Measurements from ENCODE around the gene SLC26A11. TPM values are rescaled to one million over a fixed set of nuclear protein-coding genes. Genes with fewer than 3 reads are reported as not detected.

Gene SLC26A11
- total RNA-seq, 1 experiment from 2014 or later = 26.5 TPM

DNA sequence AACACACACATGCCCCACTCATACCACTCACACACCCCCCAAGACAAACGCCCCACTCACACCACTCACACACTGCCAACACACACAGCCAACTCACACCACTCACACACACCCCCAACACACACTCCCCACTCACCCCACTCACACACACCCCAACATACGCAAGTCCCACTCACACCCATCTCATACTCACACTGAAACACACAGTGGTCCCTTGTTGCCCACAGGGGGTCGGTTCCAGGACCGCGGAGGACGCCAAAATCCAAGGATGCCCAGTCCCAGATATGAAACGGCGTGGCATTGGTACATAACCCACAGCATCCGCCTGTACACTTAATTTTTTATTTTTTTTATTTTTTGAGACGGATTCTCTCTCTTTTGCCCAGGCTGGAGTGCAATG is 61.3 kb downstream of the SLC26A11 start:
- Histone ChIP-seq H3T11ph (ENCODE audit: low read length) (no peak overlapping the region), H2BK20ac (ENCODE audit: low read depth, low read length, poor library complexity, severe bottlenecking) (no peak overlapping the region), H3K23me2 (ENCODE audit: insufficient read length, low read depth, low read length, poor library complexity, severe bottlenecking) (no peaks in the 10 kb centered on the region), H3K79me1 (ENCODE audit: insufficient read depth, low read depth, low read length, poor library complexity, severe bottlenecking) (no peaks in the 10 kb centered on the region), H3K27me3 (ENCODE audit: insufficient read depth, low read length) (no peaks in the 10 kb centered on the region), H3K9ac (ENCODE audit: extremely low read depth, insufficient read length, low read length) (no peak overlapping the region), H3K27ac (ENCODE audit: insufficient read length, low read depth, low read length) (no peak overlapping the region), H2AFZ (ENCODE audit: low read length) (no peak overlapping the region), H2BK15ac (ENCODE audit: low read depth, low read length) (no peak overlapping the region), H4K8ac (replicated peaks; ENCODE audit: insufficient read length, low read depth, low read length) (no peak overlapping the region), H4K20me1 (ENCODE audit: control insufficient read depth, insufficient read depth, insufficient read length) (peaks cover 3% of the 10 kb centered on the region), H2BK5ac (ENCODE audit: insufficient read length, low read length) (no peak overlapping the region), H3K4ac (ENCODE audit: low read depth, low read length) (no peak overlapping the region), H2AK5ac (ENCODE audit: insufficient read length, low read length) (no peak overlapping the region), H2BK12ac (ENCODE audit: insufficient read length, low read depth, low read length) (no peak overlapping the region), H3K4me1 (ENCODE audit: insufficient read depth, low read length) (no peaks in the 10 kb centered on the region), H2BK120ac (ENCODE audit: low read depth, low read length, poor library complexity, severe bottlenecking) (no peak overlapping the region), H3K4me2 (ENCODE audit: insufficient read depth, insufficient read length, low read length) (no peak overlapping the region), H3K18ac (ENCODE audit: insufficient read length, low read depth, low read length) (no peak overlapping the region), H4K91ac (ENCODE audit: insufficient read length, low read depth, low read length) (no peak overlapping the region), H3K9me3 (ENCODE audit: control insufficient read depth, low read depth, low read length) (no peaks in the 10 kb centered on the region), H3K79me2 (ENCODE audit: insufficient read depth, low read length) (no peaks in the 10 kb centered on the region), H4K5ac (ENCODE audit: insufficient read length, low read depth, low read length) (no peak overlapping the region), H3K23ac (ENCODE audit: insufficient read length, low read depth, low read length) (no peak overlapping the region), H3K14ac (ENCODE audit: insufficient read depth, low read length) (no peak overlapping the region), H3K56ac (ENCODE audit: insufficient read length, low read depth, low read length) (no peak overlapping the region)
- no peaks in the 10 kb centered on the region for H3K27me3 Mint-ChIP-seq (ENCODE audit: low read depth)
- no peak for DNase-seq
- no peak overlapping the region for H3K27ac Mint-ChIP-seq
- TF ChIP-seq, protein P1, sequence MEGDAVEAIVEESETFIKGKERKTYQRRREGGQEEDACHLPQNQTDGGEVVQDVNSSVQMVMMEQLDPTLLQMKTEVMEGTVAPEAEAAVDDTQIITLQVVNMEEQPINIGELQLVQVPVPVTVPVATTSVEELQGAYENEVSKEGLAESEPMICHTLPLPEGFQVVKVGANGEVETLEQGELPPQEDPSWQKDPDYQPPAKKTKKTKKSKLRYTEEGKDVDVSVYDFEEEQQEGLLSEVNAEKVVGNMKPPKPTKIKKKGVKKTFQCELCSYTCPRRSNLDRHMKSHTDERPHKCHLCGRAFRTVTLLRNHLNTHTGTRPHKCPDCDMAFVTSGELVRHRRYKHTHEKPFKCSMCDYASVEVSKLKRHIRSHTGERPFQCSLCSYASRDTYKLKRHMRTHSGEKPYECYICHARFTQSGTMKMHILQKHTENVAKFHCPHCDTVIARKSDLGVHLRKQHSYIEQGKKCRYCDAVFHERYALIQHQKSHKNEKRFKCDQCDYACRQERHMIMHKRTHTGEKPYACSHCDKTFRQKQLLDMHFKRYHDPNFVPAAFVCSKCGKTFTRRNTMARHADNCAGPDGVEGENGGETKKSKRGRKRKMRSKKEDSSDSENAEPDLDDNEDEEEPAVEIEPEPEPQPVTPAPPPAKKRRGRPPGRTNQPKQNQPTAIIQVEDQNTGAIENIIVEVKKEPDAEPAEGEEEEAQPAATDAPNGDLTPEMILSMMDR (conservative IDR thresholded peaks at IDR 0.05) = no peak
- peaks cover 13 to 24% of the 10 kb centered on the region in 2 experiments for H3K4me1 Mint-ChIP-seq
- H3K9me3 Mint-ChIP-seq = no peaks in the 10 kb centered on the region
- no peak overlapping the region for H3K4me3 Mint-ChIP-seq
- WGBS (ENCODE audit: extremely low coverage, insufficient read length, low lambda C conversion rate) = 100% methylated on average over 2 of the region's 10 CpGs
- H3K36me3 Mint-ChIP-seq (ENCODE audit: insufficient read depth in 1 of 3, low read depth in 3 of 3) = peaks cover 2 to 14% (median 6%) of the 10 kb centered on the region in 3 experiments; a peak in 5 of 7 replicates
